GM23338 (cell line): ENCODE results near the gene MEGF9. TPM values are rescaled to one million over a fixed set of nuclear protein-coding genes. Genes with fewer than 3 reads are reported as not detected.

ENCODE experiments used
- ATAC-seq: fragments of 200-7000 bp; cut with Tn5 transposase; 3 replicates; pipeline ENCODE4 v1.9.1; 2020
- DNase-seq: peaks from one replicate; pipeline ENCODE4 v3.0.0-alpha.2; 2015; ENCODE audit warnings: low spot score
- H2AFZ ChIP-seq: fragments of 200-600 bp; sonication (generic); 2 replicates; pipeline ENCODE4 v1.8.0; 2016; ENCODE audit warnings: antibody characterized with exemption, mild to moderate bottlenecking, moderate library complexity
- H3F3A ChIP-seq: fragments of 200-600 bp; sonication (generic); replicated peaks from 2 replicates; pipeline ENCODE4 v1.8.0; 2017; ENCODE audit warnings: antibody characterized with exemption, mixed run types, low read depth
- H3K27ac ChIP-seq: fragments of 200-600 bp; sonication (generic); 2 replicates; pipeline ENCODE4 v1.6.1; 2016; ENCODE audit warnings: low read depth
- H3K27me3 ChIP-seq: fragments of 200-600 bp; sonication (generic); 2 replicates; pipeline ENCODE4 v1.8.0; 2016; ENCODE audit warnings: mild to moderate bottlenecking, mixed run types, moderate library complexity; ENCODE audit not compliant: insufficient read depth
- H3K36me3 ChIP-seq: fragments of 200-600 bp; sonication (generic); 2 replicates; pipeline ENCODE4 v1.8.0; 2016; ENCODE audit warnings: mild to moderate bottlenecking; ENCODE audit not compliant: insufficient read depth
- H3K4me1 ChIP-seq: fragments of 200-600 bp; sonication (generic); 2 replicates; pipeline ENCODE4 v1.8.0; 2016; ENCODE audit warnings: mild to moderate bottlenecking, moderate library complexity; ENCODE audit not compliant: insufficient read depth
- H3K4me2 ChIP-seq: fragments of 200-600 bp; sonication (generic); 2 replicates; pipeline ENCODE4 v1.7.1; 2017; ENCODE audit warnings: mixed run types
- H3K4me3 ChIP-seq: fragments of 200-600 bp; sonication (generic); 2 replicates; pipeline ENCODE4 v1.6.1; 2016; ENCODE audit warnings: mixed run types
- H3K79me2 ChIP-seq: fragments of 200-600 bp; sonication (generic); replicated peaks from 2 replicates; pipeline ENCODE4 v1.8.0; 2017; ENCODE audit warnings: mild to moderate bottlenecking; ENCODE audit not compliant: insufficient read depth
- H3K9me2 ChIP-seq: fragments of 200-600 bp; sonication (generic); 2 replicates; pipeline ENCODE4 v1.8.0; 2017; ENCODE audit not compliant: insufficient read depth
- H4K20me1 ChIP-seq: fragments of 200-600 bp; sonication (generic); replicated peaks from 2 replicates; pipeline ENCODE4 v1.8.0; 2017; ENCODE audit warnings: mild to moderate bottlenecking; ENCODE audit not compliant: insufficient read depth
- H3K27ac Mint-ChIP-seq: 2 replicates; pipeline ENCODE4 v1.8.0; 2020; ENCODE audit warnings: inconsistent platforms, mild to moderate bottlenecking, moderate library complexity, mixed read lengths
- H3K27me3 Mint-ChIP-seq: 3 replicates; pipeline ENCODE4 v1.8.0; 2022; ENCODE audit warnings: low read depth, mild to moderate bottlenecking, moderate library complexity, mixed read lengths, inconsistent platforms; ENCODE audit not compliant: insufficient read depth, poor library complexity
- H3K36me3 Mint-ChIP-seq: 3 replicates; pipeline ENCODE4 v1.8.0; 2021; ENCODE audit warnings: low read depth, mild to moderate bottlenecking, inconsistent platforms, moderate library complexity, mixed read lengths
- H3K4me1 Mint-ChIP-seq: 3 replicates; pipeline ENCODE4 v1.8.0; 2020; ENCODE audit warnings: mild to moderate bottlenecking, inconsistent platforms, mixed read lengths
- H3K4me3 Mint-ChIP-seq: 3 replicates; pipeline ENCODE4 v1.8.0; 2021; ENCODE audit warnings: moderate library complexity, mild to moderate bottlenecking, inconsistent platforms, mixed read lengths
- H3K9me3 Mint-ChIP-seq: 3 replicates; pipeline ENCODE4 v1.8.0; 2020; ENCODE audit warnings: moderate library complexity, mild to moderate bottlenecking, inconsistent platforms, mixed read lengths
- CREB1 ChIP-seq: fragments of 250-450 bp; sonication (Bioruptor Pico); IDR thresholded peaks from 2 replicates; pipeline ENCODE4 v1.5.0; 2020; ENCODE audit warnings: low read depth, mild to moderate bottlenecking, moderate library complexity
- EZH2 ChIP-seq: fragments of 200-600 bp; sonication (generic); IDR thresholded peaks from one replicate; pipeline ENCODE4 v1.8.0; 2017; ENCODE audit warnings: antibody characterized with exemption, mild to moderate bottlenecking, low read depth; ENCODE audit not compliant: unreplicated experiment
- EZH2phosphoT487 ChIP-seq: fragments of 200-600 bp; sonication (generic); IDR thresholded peaks from one replicate; pipeline ENCODE4 v1.8.1; 2018; ENCODE audit warnings: antibody characterized with exemption; ENCODE audit not compliant: unreplicated experiment
- JUNB ChIP-seq: IDR thresholded peaks from one replicate; pipeline ENCODE4 v1.6.1; 2016; ENCODE audit warnings: antibody characterized with exemption; ENCODE audit not compliant: unreplicated experiment
- NANOG ChIP-seq: IDR thresholded peaks from 2 replicates; pipeline ENCODE4 v1.6.1; 2016; ENCODE audit warnings: antibody characterized with exemption, borderline replicate concordance
- STAT1 ChIP-seq: IDR thresholded peaks from one replicate; pipeline ENCODE4 v1.6.1; 2016; ENCODE audit warnings: antibody characterized with exemption; ENCODE audit not compliant: unreplicated experiment
- ZNF114 ChIP-seq: fragments of 250-450 bp; sonication (Bioruptor Pico); IDR thresholded peaks from 2 replicates; pipeline ENCODE4 v1.5.0; 2020; ENCODE audit warnings: mild to moderate bottlenecking, moderate library complexity
- ZNF331 ChIP-seq: fragments of 250-450 bp; sonication (Bioruptor Pico); IDR thresholded peaks from 2 replicates; pipeline ENCODE4 v1.5.0; 2020; ENCODE audit warnings: low read depth, mild to moderate bottlenecking, moderate library complexity
- polyA plus RNA-seq: library from polyadenylated mRNA; unstranded; fragments of >200 nt; fragmentation: Nextera tagmentation; extraction: Ambion mirVana; gene quantifications from 2 replicates; pipeline ENCODE4 v1.2.1, GENCODE V29; 2016
- total RNA-seq: library from RNA; depleted of rRNA; stranded (reverse); fragments of >200 nt; shearing (Covaris generic); gene quantifications from 2 replicates; pipeline ENCODE4 v1.2.3, GENCODE V29; 2014
- TF ChIP-seq, protein P1 (sequence below), 2 experiments: fragments of 200-600 bp in 1 of 2; sonication (generic) in 1 of 2; conservative IDR thresholded peaks; 2 replicates each; pipeline versions ENCODE4 v1.5.1 to v1.6.1; 2016 to 2017; ENCODE audit warnings: antibody characterized with exemption in 2 of 2, low read depth in 2 of 2, mild to moderate bottlenecking in 2 of 2, moderate library complexity in 1 of 2
- TF ChIP-seq, protein P2 (sequence below): fragments of 250-450 bp; sonication (Bioruptor Pico); IDR thresholded peaks from 2 replicates; pipeline ENCODE4 v1.5.0; 2020; ENCODE audit warnings: mild to moderate bottlenecking, moderate library complexity
- TF ChIP-seq, protein P3 (sequence below): IDR thresholded peaks from one replicate; pipeline ENCODE4 v1.6.1; 2018; ENCODE audit warnings: antibody characterized with exemption; ENCODE audit not compliant: unreplicated experiment

MEGF9 gene
- total and polyA plus RNA-seq, 2 experiments from 2014 or later, result 0.87 to 1.6 TPM

DNA sequence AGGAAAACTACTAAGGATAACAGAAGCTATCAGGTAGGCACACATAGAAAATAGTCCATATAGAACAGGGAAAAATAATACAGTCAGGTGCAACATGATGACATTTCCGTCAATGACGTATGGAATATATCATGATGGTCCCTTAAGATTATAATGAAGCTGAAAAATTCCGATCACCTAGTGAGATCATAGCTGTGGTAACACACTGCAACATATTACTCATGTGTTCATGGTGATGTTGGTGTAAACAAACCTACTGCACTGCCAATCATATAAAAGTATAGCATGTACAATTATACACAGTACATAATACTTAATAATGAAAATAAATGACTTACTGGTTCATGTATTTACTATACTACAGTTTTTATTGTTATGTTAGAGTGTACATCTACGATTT lies 60.0 kb downstream of the MEGF9 start (continued):
- TF ChIP-seq, protein P1, sequence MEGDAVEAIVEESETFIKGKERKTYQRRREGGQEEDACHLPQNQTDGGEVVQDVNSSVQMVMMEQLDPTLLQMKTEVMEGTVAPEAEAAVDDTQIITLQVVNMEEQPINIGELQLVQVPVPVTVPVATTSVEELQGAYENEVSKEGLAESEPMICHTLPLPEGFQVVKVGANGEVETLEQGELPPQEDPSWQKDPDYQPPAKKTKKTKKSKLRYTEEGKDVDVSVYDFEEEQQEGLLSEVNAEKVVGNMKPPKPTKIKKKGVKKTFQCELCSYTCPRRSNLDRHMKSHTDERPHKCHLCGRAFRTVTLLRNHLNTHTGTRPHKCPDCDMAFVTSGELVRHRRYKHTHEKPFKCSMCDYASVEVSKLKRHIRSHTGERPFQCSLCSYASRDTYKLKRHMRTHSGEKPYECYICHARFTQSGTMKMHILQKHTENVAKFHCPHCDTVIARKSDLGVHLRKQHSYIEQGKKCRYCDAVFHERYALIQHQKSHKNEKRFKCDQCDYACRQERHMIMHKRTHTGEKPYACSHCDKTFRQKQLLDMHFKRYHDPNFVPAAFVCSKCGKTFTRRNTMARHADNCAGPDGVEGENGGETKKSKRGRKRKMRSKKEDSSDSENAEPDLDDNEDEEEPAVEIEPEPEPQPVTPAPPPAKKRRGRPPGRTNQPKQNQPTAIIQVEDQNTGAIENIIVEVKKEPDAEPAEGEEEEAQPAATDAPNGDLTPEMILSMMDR (conservative IDR thresholded peaks at IDR 0.05; ENCODE audit: low read depth in 2 of 2), result no peak

- H3K4me2 ChIP-seq, result no peak overlapping the region
- H3F3A ChIP-seq, result no peaks in the 10 kb centered on the region
- DNase-seq, result no peak
- H3K4me1 ChIP-seq, result no peaks in the 10 kb centered on the region
- no peaks in the 10 kb centered on the region for H3K36me3 ChIP-seq
- H3K9me2 ChIP-seq, result no peaks in the 10 kb centered on the region
- H3K27ac ChIP-seq, result no peak overlapping the region
- no peaks in the 10 kb centered on the region for H3K79me2 ChIP-seq
- Mint-ChIP-seq H3K27me3 (peaks cover 3% of the 10 kb centered on the region), H3K9me3 (no peaks in the 10 kb centered on the region), H3K4me3 (no peak overlapping the region), H3K36me3 (no peaks in the 10 kb centered on the region), H3K4me1 (no peaks in the 10 kb centered on the region), H3K27ac (no peak overlapping the region)
- H2AFZ ChIP-seq, result no peak overlapping the region
- peaks cover 7% of the 10 kb centered on the region; the same call in 1 of the 2 replicates for H4K20me1 ChIP-seq
- no peak overlapping the region for H3K4me3 ChIP-seq
- H3K27me3 ChIP-seq, result no peaks in the 10 kb centered on the region
- no peak for ATAC-seq
- TF ChIP-seq, protein P1 (conservative IDR thresholded peaks at IDR 0.05; ENCODE audit: low read depth in 2 of 2), result no peak
- TF ChIP-seq EZH2 (no peak), ZNF331 (CRISPR knock-in tag) (no peak), CREB1 (CRISPR knock-in tag) (no peak), JUNB (no peak), STAT1 (no peak), ZNF114 (CRISPR knock-in tag) (no peak), NANOG (no peak), EZH2phosphoT487 (no peak)
- TF ChIP-seq, protein P2, sequence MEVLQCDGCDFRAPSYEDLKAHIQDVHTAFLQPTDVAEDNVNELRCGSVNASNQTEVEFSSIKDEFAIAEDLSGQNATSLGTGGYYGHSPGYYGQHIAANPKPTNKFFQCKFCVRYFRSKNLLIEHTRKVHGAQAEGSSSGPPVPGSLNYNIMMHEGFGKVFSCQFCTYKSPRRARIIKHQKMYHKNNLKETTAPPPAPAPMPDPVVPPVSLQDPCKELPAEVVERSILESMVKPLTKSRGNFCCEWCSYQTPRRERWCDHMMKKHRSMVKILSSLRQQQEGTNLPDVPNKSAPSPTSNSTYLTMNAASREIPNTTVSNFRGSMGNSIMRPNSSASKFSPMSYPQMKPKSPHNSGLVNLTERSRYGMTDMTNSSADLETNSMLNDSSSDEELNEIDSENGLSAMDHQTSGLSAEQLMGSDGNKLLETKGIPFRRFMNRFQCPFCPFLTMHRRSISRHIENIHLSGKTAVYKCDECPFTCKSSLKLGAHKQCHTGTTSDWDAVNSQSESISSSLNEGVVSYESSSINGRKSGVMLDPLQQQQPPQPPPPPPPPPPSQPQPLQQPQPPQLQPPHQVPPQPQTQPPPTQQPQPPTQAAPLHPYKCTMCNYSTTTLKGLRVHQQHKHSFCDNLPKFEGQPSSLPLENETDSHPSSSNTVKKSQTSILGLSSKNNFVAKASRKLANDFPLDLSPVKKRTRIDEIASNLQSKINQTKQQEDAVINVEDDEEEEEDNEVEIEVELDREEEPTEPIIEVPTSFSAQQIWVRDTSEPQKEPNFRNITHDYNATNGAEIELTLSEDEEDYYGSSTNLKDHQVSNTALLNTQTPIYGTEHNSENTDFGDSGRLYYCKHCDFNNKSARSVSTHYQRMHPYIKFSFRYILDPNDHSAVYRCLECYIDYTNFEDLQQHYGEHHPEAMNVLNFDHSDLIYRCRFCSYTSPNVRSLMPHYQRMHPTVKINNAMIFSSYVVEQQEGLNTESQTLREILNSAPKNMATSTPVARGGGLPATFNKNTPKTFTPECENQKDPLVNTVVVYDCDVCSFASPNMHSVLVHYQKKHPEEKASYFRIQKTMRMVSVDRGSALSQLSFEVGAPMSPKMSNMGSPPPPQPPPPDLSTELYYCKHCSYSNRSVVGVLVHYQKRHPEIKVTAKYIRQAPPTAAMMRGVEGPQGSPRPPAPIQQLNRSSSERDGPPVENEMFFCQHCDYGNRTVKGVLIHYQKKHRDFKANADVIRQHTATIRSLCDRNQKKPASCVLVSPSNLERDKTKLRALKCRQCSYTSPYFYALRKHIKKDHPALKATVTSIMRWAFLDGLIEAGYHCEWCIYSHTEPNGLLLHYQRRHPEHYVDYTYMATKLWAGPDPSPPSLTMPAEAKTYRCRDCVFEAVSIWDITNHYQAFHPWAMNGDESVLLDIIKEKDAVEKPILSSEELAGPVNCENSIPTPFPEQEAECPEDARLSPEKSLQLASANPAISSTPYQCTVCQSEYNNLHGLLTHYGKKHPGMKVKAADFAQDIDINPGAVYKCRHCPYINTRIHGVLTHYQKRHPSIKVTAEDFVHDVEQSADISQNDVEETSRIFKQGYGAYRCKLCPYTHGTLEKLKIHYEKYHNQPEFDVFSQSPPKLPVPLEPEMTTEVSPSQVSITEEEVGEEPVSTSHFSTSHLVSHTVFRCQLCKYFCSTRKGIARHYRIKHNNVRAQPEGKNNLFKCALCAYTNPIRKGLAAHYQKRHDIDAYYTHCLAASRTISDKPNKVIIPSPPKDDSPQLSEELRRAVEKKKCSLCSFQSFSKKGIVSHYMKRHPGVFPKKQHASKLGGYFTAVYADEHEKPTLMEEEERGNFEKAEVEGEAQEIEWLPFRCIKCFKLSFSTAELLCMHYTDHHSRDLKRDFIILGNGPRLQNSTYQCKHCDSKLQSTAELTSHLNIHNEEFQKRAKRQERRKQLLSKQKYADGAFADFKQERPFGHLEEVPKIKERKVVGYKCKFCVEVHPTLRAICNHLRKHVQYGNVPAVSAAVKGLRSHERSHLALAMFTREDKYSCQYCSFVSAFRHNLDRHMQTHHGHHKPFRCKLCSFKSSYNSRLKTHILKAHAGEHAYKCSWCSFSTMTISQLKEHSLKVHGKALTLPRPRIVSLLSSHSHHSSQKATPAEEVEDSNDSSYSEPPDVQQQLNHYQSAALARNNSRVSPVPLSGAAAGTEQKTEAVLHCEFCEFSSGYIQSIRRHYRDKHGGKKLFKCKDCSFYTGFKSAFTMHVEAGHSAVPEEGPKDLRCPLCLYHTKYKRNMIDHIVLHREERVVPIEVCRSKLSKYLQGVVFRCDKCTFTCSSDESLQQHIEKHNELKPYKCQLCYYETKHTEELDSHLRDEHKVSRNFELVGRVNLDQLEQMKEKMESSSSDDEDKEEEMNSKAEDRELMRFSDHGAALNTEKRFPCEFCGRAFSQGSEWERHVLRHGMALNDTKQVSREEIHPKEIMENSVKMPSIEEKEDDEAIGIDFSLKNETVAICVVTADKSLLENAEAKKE (CRISPR knock-in tag), result no peak
- TF ChIP-seq, protein P3, sequence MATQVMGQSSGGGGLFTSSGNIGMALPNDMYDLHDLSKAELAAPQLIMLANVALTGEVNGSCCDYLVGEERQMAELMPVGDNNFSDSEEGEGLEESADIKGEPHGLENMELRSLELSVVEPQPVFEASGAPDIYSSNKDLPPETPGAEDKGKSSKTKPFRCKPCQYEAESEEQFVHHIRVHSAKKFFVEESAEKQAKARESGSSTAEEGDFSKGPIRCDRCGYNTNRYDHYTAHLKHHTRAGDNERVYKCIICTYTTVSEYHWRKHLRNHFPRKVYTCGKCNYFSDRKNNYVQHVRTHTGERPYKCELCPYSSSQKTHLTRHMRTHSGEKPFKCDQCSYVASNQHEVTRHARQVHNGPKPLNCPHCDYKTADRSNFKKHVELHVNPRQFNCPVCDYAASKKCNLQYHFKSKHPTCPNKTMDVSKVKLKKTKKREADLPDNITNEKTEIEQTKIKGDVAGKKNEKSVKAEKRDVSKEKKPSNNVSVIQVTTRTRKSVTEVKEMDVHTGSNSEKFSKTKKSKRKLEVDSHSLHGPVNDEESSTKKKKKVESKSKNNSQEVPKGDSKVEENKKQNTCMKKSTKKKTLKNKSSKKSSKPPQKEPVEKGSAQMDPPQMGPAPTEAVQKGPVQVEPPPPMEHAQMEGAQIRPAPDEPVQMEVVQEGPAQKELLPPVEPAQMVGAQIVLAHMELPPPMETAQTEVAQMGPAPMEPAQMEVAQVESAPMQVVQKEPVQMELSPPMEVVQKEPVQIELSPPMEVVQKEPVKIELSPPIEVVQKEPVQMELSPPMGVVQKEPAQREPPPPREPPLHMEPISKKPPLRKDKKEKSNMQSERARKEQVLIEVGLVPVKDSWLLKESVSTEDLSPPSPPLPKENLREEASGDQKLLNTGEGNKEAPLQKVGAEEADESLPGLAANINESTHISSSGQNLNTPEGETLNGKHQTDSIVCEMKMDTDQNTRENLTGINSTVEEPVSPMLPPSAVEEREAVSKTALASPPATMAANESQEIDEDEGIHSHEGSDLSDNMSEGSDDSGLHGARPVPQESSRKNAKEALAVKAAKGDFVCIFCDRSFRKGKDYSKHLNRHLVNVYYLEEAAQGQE, result no peak
These were observed 60.5 kb downstream of the MEGF9 start for GRCh38 chr9:120653762-120654161.
